ENCODE measurements around the gene SCUBE2.

The SCUBE2 gene

GRCh38 chr11:9092853-9093778 lies 1.7 kb upstream of the SCUBE2 start:
- no peak overlapping the region for H3K4me3 ChIP-seq (ENCODE audit: low read depth, low read length)
- no peak for DNase-seq (ENCODE audit: low read depth)
- no peak for TF ChIP-seq CTCF (IDR thresholded peaks at IDR 0.05; ENCODE audit: insufficient read depth, low read depth, low read length, missing control alignments)

- no peak overlapping the region for H3K4me3 ChIP-seq (ENCODE audit: low read depth, low read length)
- DNase-seq (ENCODE audit: low read depth): no peak
- no peak for TF ChIP-seq CTCF (IDR thresholded peaks at IDR 0.05; ENCODE audit: insufficient read depth, low read depth, low read length, missing control alignments)
These were observed 673 bp upstream of the SCUBE2 start for GRCh38 chr11:9092072-9092471.

- TF ChIP-seq CTCF (IDR thresholded peaks at IDR 0.05; ENCODE audit: insufficient read depth, low read depth, low read length, missing control alignments): no peak
- DNase-seq (ENCODE audit: low read depth): no peak
- H3K4me3 ChIP-seq (ENCODE audit: low read depth, low read length): no peak overlapping the region
These were observed 833 bp downstream of the SCUBE2 start for GRCh38 chr11:9090488-9091043.

- no peak for DNase-seq (ENCODE audit: low read depth)
- TF ChIP-seq CTCF (IDR thresholded peaks at IDR 0.05; ENCODE audit: insufficient read depth, low read depth, low read length, missing control alignments): no peak
- H3K4me3 ChIP-seq (ENCODE audit: low read depth, low read length): no peak overlapping the region
These were observed 1.8 kb downstream of the SCUBE2 start for GRCh38 chr11:9089636-9090035.

GRCh38 chr11:9089061-9089460 lies 2.3 kb downstream of the SCUBE2 start:
- TF ChIP-seq CTCF (IDR thresholded peaks at IDR 0.05; ENCODE audit: insufficient read depth, low read depth, low read length, missing control alignments): no peak
- H3K4me3 ChIP-seq (ENCODE audit: low read depth, low read length): no peak overlapping the region
- no peak for DNase-seq (ENCODE audit: low read depth)

- H3K4me3 ChIP-seq (ENCODE audit: low read depth, low read length): no peak overlapping the region
- no peak for TF ChIP-seq CTCF (IDR thresholded peaks at IDR 0.05; ENCODE audit: insufficient read depth, low read depth, low read length, missing control alignments)
- no peak for DNase-seq (ENCODE audit: low read depth)
These were observed 8.8 kb downstream of the SCUBE2 start for GRCh38 chr11:9082575-9082974.
